Activated CD8-positive, alpha-beta T cell treated with anti-CD3 and anti-CD28 coated beads for 36 hours (primary cell): ENCODE measurements around the gene PAPOLA. TPM values are rescaled to one million over a fixed set of nuclear protein-coding genes. Genes with fewer than 3 reads are reported as not detected.

Experiments used
- ATAC-seq: fragments of 200-7000 bp; cut with Tn5 transposase; one replicate; pipeline ENCODE4 v1.10.0; 2021; ENCODE audit warnings: mild to moderate bottlenecking, moderate library complexity
- CTCF ChIA-PET: fragments of 350-600 bp; sonication (Branson Sonifier 250); formaldehyde crosslinking; loops from one replicate; lab custom pipeline; 2021; ENCODE audit warnings: antibody characterized with exemption; lab: Charles Lee
- POLR2A ChIA-PET: fragments of 350-600 bp; sonication (Branson Sonifier 250); formaldehyde crosslinking; loops from one replicate; lab custom pipeline; 2021; ENCODE audit warnings: antibody characterized with exemption; lab: Charles Lee
- DNase-seq: peaks from one replicate; pipeline ENCODE4 v3.0.0-alpha.2; 2020
- H3K27ac Mint-ChIP-seq: one replicate; pipeline ENCODE4 v1.8.0; 2021; ENCODE audit warnings: mild to moderate bottlenecking, mixed read lengths
- H3K27me3 Mint-ChIP-seq: one replicate; pipeline ENCODE4 v1.8.0; 2021; ENCODE audit warnings: mixed read lengths
- H3K36me3 Mint-ChIP-seq: one replicate; pipeline ENCODE4 v1.8.0; 2021; ENCODE audit warnings: low read depth, mixed read lengths
- H3K4me1 Mint-ChIP-seq: one replicate; pipeline ENCODE4 v1.8.0; 2021; ENCODE audit warnings: low read depth, mixed read lengths
- H3K4me3 Mint-ChIP-seq: one replicate; pipeline ENCODE4 v1.8.0; 2021; ENCODE audit warnings: mild to moderate bottlenecking, moderate library complexity, mixed read lengths
- H3K9me3 Mint-ChIP-seq: one replicate; pipeline ENCODE4 v1.8.0; 2021; ENCODE audit warnings: mixed read lengths
- intact Hi-C: fragments of 100-400 bp; cut with micrococcal nuclease; formaldehyde crosslinking; loops from one replicate; pipeline ENCODE4 v1.10.0; 2022
- total RNA-seq, 2 experiments: library from RNA; stranded (reverse); gene quantifications; one replicate each; pipeline ENCODE4 v1.2.3, GENCODE V29; 2021
- TF ChIP-seq, protein P1 (sequence below): fragments of 200-600 bp; IDR thresholded peaks from one replicate; pipeline ENCODE4 v1.8.0; 2022; ENCODE audit warnings: antibody characterized with exemption, mild to moderate bottlenecking

Gene PAPOLA
- total RNA-seq, 2 experiments from 2014 or later, result 176 to 178 TPM

DNA sequence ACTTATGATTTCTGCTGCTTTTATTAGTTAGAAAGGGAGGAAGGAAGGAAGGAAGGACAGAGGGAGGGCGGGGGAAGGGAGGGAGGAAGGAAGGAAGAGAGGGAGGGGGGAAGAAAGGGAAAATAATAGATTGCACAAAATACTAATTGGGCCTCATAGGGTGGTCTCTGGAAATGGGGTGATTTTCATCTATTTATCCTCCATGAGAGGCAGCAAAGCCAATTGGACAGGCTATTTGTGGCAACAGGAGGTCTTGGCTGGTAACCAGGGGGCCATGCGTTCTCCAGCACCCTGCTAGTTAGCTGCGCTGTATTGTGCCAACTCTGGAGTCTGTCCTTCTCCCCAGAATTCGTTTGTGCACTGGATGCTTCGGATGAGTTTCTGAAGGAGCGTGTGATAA lies 24.1 kb upstream of the PAPOLA start:
- no peaks in the 10 kb centered on the region for H3K9me3 Mint-ChIP-seq
- ATAC-seq (no peak), DNase-seq (no peak)
- TF ChIP-seq, protein P1, sequence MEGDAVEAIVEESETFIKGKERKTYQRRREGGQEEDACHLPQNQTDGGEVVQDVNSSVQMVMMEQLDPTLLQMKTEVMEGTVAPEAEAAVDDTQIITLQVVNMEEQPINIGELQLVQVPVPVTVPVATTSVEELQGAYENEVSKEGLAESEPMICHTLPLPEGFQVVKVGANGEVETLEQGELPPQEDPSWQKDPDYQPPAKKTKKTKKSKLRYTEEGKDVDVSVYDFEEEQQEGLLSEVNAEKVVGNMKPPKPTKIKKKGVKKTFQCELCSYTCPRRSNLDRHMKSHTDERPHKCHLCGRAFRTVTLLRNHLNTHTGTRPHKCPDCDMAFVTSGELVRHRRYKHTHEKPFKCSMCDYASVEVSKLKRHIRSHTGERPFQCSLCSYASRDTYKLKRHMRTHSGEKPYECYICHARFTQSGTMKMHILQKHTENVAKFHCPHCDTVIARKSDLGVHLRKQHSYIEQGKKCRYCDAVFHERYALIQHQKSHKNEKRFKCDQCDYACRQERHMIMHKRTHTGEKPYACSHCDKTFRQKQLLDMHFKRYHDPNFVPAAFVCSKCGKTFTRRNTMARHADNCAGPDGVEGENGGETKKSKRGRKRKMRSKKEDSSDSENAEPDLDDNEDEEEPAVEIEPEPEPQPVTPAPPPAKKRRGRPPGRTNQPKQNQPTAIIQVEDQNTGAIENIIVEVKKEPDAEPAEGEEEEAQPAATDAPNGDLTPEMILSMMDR, result no peak
- no peaks in the 10 kb centered on the region for H3K4me1 Mint-ChIP-seq
- H3K4me3 Mint-ChIP-seq, result no peak overlapping the region
- ChIA-PET POLR2A (no interaction called here), CTCF (no interaction called here)
- peaks cover 5% of the 10 kb centered on the region for H3K27me3 Mint-ChIP-seq
- intact Hi-C loops, result no loop called here
- no peaks in the 10 kb centered on the region for H3K36me3 Mint-ChIP-seq
- no peak overlapping the region for H3K27ac Mint-ChIP-seq

DNA sequence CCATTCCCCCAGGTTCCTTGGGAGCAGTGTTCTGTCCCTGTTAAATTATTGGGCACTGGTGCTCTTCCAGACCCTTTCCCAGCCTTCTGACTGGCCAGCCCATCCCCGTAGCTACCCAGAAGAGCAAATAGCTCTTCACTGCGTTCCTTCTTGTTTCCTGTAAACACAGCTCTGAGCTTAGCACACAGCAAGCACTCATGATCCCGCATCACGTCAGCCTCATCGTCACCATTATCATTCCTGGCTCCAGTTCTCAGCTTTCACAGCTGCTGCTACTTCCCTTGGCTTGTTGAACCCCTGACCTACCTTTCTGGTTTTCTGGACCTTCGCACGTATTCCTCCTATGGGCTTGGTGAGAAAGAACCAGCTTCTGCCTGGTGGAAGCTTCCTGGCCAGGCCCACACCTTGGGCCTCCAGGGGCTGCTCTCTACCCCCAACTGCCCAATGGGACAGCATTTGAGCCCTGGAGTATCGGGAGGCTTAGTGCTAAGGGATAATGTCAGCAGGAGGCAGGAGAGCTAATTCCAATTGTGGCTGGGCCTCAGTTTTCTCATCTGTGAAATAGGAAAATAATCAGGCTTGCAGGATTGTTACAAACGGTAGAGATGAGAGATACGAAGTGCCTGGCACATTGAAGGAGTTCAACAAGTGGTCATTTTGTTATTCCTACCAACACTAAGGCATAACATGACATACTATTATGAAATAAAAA lies 22.6 kb upstream of the PAPOLA start:
- TF ChIP-seq, protein P1, result no peak
- Mint-ChIP-seq H3K27ac (no peak overlapping the region), H3K4me3 (no peak overlapping the region), H3K9me3 (no peaks in the 10 kb centered on the region), H3K36me3 (no peaks in the 10 kb centered on the region), H3K4me1 (no peaks in the 10 kb centered on the region), H3K27me3 (peaks cover 5% of the 10 kb centered on the region)
- ATAC-seq (no peak), DNase-seq (no peak)
- intact Hi-C loops, result no loop called here
- POLR2A ChIA-PET, result no interaction called here
- CTCF ChIA-PET, result no interaction called here

DNA sequence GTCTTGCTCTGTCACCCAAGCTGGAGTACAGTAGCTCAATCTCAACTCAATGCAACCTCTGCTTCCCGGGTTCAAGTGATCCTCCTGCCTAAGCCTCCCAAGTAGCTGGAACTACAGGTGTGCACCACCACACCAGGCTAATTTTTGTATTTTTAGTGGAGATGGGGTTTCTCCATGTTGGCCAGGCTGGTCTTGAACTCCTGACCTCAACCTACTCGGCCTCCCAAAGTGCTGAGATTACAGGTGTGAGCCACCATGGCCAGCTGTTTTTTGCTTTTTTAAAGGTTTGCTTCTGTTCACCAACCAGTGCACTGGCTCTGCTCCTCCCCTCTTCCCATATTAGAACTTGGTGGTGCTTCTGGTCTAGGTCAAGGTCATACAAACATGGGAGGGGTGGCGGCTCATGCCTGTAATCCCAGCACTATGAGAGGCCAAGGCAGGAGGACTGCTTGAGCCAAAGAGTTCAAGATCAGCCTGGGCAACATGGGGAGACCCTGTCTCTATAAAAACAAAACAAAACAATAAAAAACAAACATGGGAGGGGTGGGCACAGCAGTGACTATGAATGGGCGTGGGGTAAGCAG lies 20.4 kb upstream of the PAPOLA start:
- no peaks in the 10 kb centered on the region for H3K4me1 Mint-ChIP-seq

DNA sequence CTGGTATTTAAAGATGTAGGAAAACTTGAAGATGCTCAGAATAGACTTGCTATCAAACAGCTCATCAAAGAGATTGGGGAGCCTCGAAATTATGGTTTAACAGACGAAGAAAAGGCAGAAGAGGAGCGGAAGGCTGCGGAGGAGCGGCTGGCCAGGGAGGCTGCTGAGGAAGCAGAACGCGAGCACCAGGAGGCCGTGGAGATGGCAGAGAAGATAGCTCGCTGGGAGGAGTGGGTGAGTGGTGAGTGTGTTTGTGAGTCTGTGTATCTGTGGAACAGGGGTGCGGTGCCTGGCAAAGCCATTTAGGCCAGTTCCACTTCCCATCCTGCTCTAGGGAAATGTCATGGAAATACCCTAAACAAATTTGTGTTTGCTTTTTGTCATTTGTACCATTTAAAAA lies 19.2 kb upstream of the PAPOLA start:
- Mint-ChIP-seq H3K9me3 (no peaks in the 10 kb centered on the region), H3K36me3 (no peaks in the 10 kb centered on the region), H3K4me3 (no peak overlapping the region), H3K27ac (no peak overlapping the region), H3K27me3 (peaks cover 5% of the 10 kb centered on the region), H3K4me1 (no peaks in the 10 kb centered on the region)
- POLR2A ChIA-PET, result interaction anchor here (0.5 to 1.3 kb wide), 2 partner anchors 18 to 161 kb away, joined by 3 read pairs; no protein-coding TSS in a partner anchor
- no peak for ATAC-seq
- CTCF ChIA-PET, result no interaction called here
- DNase-seq, result no peak
- TF ChIP-seq, protein P1, result no peak
- intact Hi-C loops, result no loop called here

More for the DNA sequence above, 20.4 kb upstream of the PAPOLA start:
- ATAC-seq (no peak), DNase-seq (no peak)
- Mint-ChIP-seq H3K27ac (no peak overlapping the region), H3K9me3 (no peaks in the 10 kb centered on the region), H3K36me3 (no peaks in the 10 kb centered on the region), H3K27me3 (peaks cover 5% of the 10 kb centered on the region), H3K4me3 (no peak overlapping the region)
- CTCF ChIA-PET, result no interaction called here
- POLR2A ChIA-PET, result interaction anchor here (0.6 kb wide), 1 partner anchor 72 kb away, joined by 3 read pairs; no protein-coding TSS in a partner anchor
- intact Hi-C loops, result no loop called here
- TF ChIP-seq, protein P1, result no peak

DNA sequence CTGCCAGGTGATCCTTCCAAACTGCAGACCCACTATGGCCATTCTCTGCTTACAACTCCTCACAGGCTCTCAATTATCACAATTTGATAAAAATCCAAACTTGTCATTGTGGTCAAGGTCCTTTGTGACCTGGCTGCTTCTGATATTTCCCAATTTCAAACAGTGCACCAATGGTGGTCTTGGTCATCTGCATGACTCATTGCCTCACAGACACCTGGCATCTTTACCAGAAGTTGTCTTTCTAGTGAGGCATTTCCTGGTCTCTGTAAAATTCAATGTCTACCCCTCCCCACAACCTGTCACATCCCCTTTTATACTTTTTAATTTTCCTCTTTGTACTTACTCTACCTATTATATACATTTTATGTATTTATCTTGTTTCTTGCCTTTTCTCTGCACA lies 17.8 kb upstream of the PAPOLA start:
- ATAC-seq, result no peak
- H3K36me3 Mint-ChIP-seq, result no peaks in the 10 kb centered on the region
- peaks cover 5% of the 10 kb centered on the region for H3K27me3 Mint-ChIP-seq
- no peaks in the 10 kb centered on the region for H3K9me3 Mint-ChIP-seq
- DNase-seq, result no peak
- intact Hi-C loops, result no loop called here
- no peak overlapping the region for H3K27ac Mint-ChIP-seq
- H3K4me3 Mint-ChIP-seq, result no peak overlapping the region
- H3K4me1 Mint-ChIP-seq, result no peaks in the 10 kb centered on the region
- CTCF ChIA-PET, result no interaction called here
- TF ChIP-seq, protein P1, result no peak
- POLR2A ChIA-PET, result interaction anchor here (1.3 kb wide), 1 partner anchor 17 kb away, joined by 3 read pairs; no protein-coding TSS in a partner anchor
